Activated CD4-positive, alpha-beta memory T cell treated with anti-CD3 and anti-CD28 coated beads, Interleukin-2, amount 10 ng/mL, durations not matched to agents 7 days and 5 days (primary cell): ENCODE data around the gene FAM81A. TPM values are rescaled to one million over a fixed set of nuclear protein-coding genes. Genes with fewer than 3 reads are reported as not detected.

Experiments used
- CTCF ChIA-PET: fragments of 350-600 bp; sonication (Branson Sonifier 250); formaldehyde crosslinking; loops from one replicate; lab custom pipeline; 2021; ENCODE audit warnings: antibody characterized with exemption, inconsistent platforms; lab: Charles Lee
- POLR2A ChIA-PET: fragments of 350-600 bp; sonication (Branson Sonifier 250); formaldehyde crosslinking; loops from one replicate; lab custom pipeline; 2021; ENCODE audit warnings: antibody characterized with exemption; lab: Charles Lee
- DNase-seq: peaks from one replicate; pipeline ENCODE4 v3.0.0-alpha.2; 2020
- H3K27ac Mint-ChIP-seq: one replicate; pipeline ENCODE4 v1.8.0; 2021; ENCODE audit warnings: mild to moderate bottlenecking, mixed read lengths
- H3K27me3 Mint-ChIP-seq: one replicate; pipeline ENCODE4 v1.8.0; 2021; ENCODE audit warnings: mixed read lengths
- H3K36me3 Mint-ChIP-seq: one replicate; pipeline ENCODE4 v1.8.0; 2021; ENCODE audit warnings: low read depth, mixed read lengths
- H3K4me1 Mint-ChIP-seq: one replicate; pipeline ENCODE4 v1.8.0; 2021; ENCODE audit warnings: mixed read lengths
- H3K4me3 Mint-ChIP-seq: one replicate; pipeline ENCODE4 v1.8.0; 2021; ENCODE audit warnings: mild to moderate bottlenecking, mixed read lengths
- H3K9me3 Mint-ChIP-seq: one replicate; pipeline ENCODE4 v1.8.0; 2021; ENCODE audit warnings: mixed read lengths
- total RNA-seq, 2 experiments: library from RNA; stranded (reverse); gene quantifications; one replicate each; pipeline ENCODE4 v1.2.3, GENCODE V29; 2021

Gene FAM81A
- total RNA-seq, 2 experiments from 2014 or later, result 0.08 to 0.50 TPM

- Mint-ChIP-seq H3K27me3 (peaks cover 12% of the 10 kb centered on the region), H3K4me1 (peaks cover 5% of the 10 kb centered on the region), H3K4me3 (no peak overlapping the region), H3K27ac (no peak overlapping the region), H3K9me3 (no peaks in the 10 kb centered on the region), H3K36me3 (no peaks in the 10 kb centered on the region)
- CTCF ChIA-PET, result interaction anchor here (1.1 to 1.6 kb wide), 2 partner anchors 9 to 85 kb away, joined by 4 read pairs; no protein-coding TSS in a partner anchor
- POLR2A ChIA-PET, result no interaction called here
- no peak for DNase-seq
Measured at GRCh38 chr15:59537403-59537802, 99.4 kb downstream of the FAM81A start.

DNA sequence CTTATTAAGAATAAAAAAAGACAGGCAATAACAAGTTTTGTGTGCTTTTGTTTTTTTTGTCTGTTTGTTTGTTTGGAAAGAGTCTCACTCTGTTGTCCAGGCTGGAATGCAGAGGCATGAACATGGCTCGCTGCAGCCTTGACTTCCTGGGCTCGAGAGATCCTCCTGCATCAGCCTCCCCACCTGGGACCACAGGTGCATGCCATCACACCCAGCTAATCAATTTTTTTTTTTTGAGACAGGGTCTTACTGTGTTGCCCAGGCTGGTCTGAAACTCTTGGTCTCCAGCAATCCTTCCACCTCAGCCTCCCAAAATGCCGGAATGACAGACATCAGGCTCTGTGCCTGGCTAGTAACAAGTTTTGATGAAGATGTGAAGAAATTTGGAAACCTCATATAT is 100.5 kb downstream of the FAM81A start:
- no peak for DNase-seq
- Mint-ChIP-seq H3K4me1 (peaks cover 9% of the 10 kb centered on the region), H3K36me3 (no peaks in the 10 kb centered on the region), H3K27ac (no peak overlapping the region), H3K27me3 (peaks cover 10% of the 10 kb centered on the region), H3K9me3 (no peaks in the 10 kb centered on the region), H3K4me3 (no peak overlapping the region)
- POLR2A ChIA-PET, result no interaction called here
- CTCF ChIA-PET, result interaction anchor here (0.9 kb wide), 1 partner anchor 83 kb away, joined by 4 read pairs; no protein-coding TSS in a partner anchor

DNA sequence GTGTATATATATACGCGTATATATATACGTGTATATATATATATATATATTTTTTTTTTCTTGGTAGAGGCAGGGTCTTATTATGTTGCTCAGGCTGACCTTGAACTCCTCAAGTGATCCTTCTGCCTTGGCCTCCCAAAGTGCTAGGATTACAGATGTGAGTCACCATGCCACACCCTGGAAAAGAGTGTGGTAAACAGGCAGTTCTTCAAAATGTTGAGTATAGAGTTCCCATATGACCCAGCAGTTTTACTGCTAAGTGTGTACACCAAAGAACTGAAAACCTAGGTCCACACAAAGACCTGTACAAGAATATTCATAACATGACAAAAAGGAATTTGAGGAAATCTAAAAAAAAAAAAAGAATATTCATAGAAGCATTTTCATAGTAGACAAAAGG is 101.8 kb downstream of the FAM81A start:
- H3K4me3 Mint-ChIP-seq, result no peak overlapping the region
- H3K27me3 Mint-ChIP-seq, result peaks cover 9% of the 10 kb centered on the region
- H3K36me3 Mint-ChIP-seq, result no peaks in the 10 kb centered on the region
- CTCF ChIA-PET, result no interaction called here
- H3K9me3 Mint-ChIP-seq, result no peaks in the 10 kb centered on the region
- peaks cover 18% of the 10 kb centered on the region for H3K4me1 Mint-ChIP-seq
- DNase-seq, result no peak
- H3K27ac Mint-ChIP-seq, result no peak overlapping the region
- POLR2A ChIA-PET, result no interaction called here

- H3K27ac Mint-ChIP-seq, result no peak overlapping the region
- DNase-seq, result no peak
- CTCF ChIA-PET, result no interaction called here
Measured at GRCh38 chr15:59540654-59541053, 102.7 kb downstream of the FAM81A start.

GRCh38 chr15:59541750-59542149 is 103.8 kb downstream of the FAM81A start:
- CTCF ChIA-PET, result interaction anchor here (2.5 to 2.6 kb wide), 2 partner anchors 9 to 13 kb away, joined by 11 read pairs; no protein-coding TSS in a partner anchor
- Mint-ChIP-seq H3K4me1 (peaks cover 20% of the 10 kb centered on the region), H3K27ac (no peak overlapping the region), H3K4me3 (no peak overlapping the region), H3K9me3 (no peaks in the 10 kb centered on the region), H3K36me3 (no peaks in the 10 kb centered on the region), H3K27me3 (peaks cover 3% of the 10 kb centered on the region)
- POLR2A ChIA-PET, result no interaction called here
- DNase-seq, result no peak

More at GRCh38 chr15:59540654-59541053, 102.7 kb downstream of the FAM81A start:
- Mint-ChIP-seq H3K36me3 (no peaks in the 10 kb centered on the region), H3K4me1 (peaks cover 20% of the 10 kb centered on the region), H3K9me3 (no peaks in the 10 kb centered on the region), H3K27me3 (peaks cover 5% of the 10 kb centered on the region), H3K4me3 (no peak overlapping the region)
- POLR2A ChIA-PET, result no interaction called here

- Mint-ChIP-seq H3K27me3 (peaks cover 11% of the 10 kb centered on the region), H3K27ac (peak overlapping the region; percentile 62), H3K36me3 (no peaks in the 10 kb centered on the region), H3K4me1 (peaks cover 20% of the 10 kb centered on the region), H3K9me3 (no peaks in the 10 kb centered on the region), H3K4me3 (peak overlapping the region; percentile 39)
- DNase-seq, result no peak
- POLR2A ChIA-PET, result interaction anchor here (0.9 kb wide), 1 partner anchor 628 kb away, joined by 3 read pairs; no protein-coding TSS in a partner anchor
- CTCF ChIA-PET, result interaction anchor here (0.6 to 2.6 kb wide), 3 partner anchors 11 to 759 kb away, joined by 3 to 11 read pairs (median 11); no protein-coding TSS in a partner anchor
Measured at GRCh38 chr15:59543721-59544547, 105.9 kb downstream of the FAM81A start.

- Mint-ChIP-seq H3K36me3 (no peaks in the 10 kb centered on the region), H3K4me1 (peaks cover 18% of the 10 kb centered on the region), H3K9me3 (no peaks in the 10 kb centered on the region), H3K27ac (no peak overlapping the region), H3K4me3 (no peak overlapping the region), H3K27me3 (peaks cover 11% of the 10 kb centered on the region)
- DNase-seq, result no peak
- ChIA-PET POLR2A (no interaction called here), CTCF (no interaction called here)
Measured at GRCh38 chr15:59545573-59545972, 107.6 kb downstream of the FAM81A start.

- DNase-seq, result no peak
- ChIA-PET POLR2A (no interaction called here), CTCF (no interaction called here)
- H3K27me3 Mint-ChIP-seq, result peaks cover 11% of the 10 kb centered on the region
- H3K4me3 Mint-ChIP-seq, result no peak overlapping the region
- no peaks in the 10 kb centered on the region for H3K9me3 Mint-ChIP-seq
- H3K4me1 Mint-ChIP-seq, result peaks cover 9% of the 10 kb centered on the region
- H3K27ac Mint-ChIP-seq, result no peak overlapping the region
- no peaks in the 10 kb centered on the region for H3K36me3 Mint-ChIP-seq
Measured at GRCh38 chr15:59548501-59549226, 110.7 kb downstream of the FAM81A start.

DNA sequence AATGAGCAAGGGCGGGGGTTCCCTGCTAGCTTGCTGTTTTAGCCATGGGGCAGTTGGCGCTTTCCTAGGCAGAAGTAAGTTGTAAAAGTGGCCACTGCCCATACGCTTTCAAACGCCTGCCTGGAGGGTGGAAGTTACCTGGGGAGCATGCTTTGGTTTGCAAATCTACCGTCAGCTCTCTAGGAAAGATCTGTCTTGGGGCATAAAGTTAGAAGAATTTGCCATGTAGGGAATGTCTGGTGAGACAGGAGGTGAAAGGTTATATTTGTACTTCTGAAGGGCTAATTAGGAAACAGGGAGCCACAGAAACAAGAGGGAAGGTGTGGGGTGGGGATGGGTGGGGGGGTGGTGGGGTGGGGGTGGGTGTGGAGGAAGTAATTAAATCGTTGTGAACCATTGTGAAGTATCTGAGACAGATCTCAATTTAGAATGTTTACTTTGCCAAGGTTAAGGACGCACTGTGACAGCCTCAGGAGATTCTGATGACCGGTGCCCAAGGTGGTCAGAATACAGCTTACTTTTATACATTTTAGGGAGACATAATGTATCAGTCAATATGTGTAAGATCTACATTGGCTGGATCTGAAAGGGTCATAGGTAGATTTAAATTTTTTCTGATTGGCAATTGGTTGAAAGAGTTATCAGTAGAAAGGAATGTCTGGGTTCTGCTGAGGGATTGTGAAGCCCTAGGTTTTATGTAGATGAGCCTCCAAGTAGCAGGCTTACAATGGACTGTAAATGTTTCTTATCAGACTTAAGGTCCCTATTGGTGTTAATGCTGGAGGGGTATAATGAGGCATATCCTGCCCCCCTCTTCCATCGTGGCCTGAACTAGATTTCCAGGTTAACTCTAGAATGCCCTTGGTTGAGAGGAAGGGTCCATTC is 111.6 kb downstream of the FAM81A start:
- Mint-ChIP-seq H3K9me3 (no peaks in the 10 kb centered on the region), H3K4me1 (peaks cover 2% of the 10 kb centered on the region), H3K27ac (no peak overlapping the region), H3K27me3 (peaks cover 11% of the 10 kb centered on the region), H3K4me3 (no peak overlapping the region), H3K36me3 (no peaks in the 10 kb centered on the region)
- POLR2A ChIA-PET, result no interaction called here
- DNase-seq, result no peak
- CTCF ChIA-PET, result no interaction called here

- Mint-ChIP-seq H3K4me1 (no peaks in the 10 kb centered on the region), H3K4me3 (no peak overlapping the region), H3K36me3 (no peaks in the 10 kb centered on the region), H3K27ac (no peak overlapping the region), H3K27me3 (peaks cover 13% of the 10 kb centered on the region), H3K9me3 (no peaks in the 10 kb centered on the region)
- POLR2A ChIA-PET, result no interaction called here
- DNase-seq, result no peak
- CTCF ChIA-PET, result interaction anchor here (1.8 kb wide), 1 partner anchor 18 kb away, joined by 5 read pairs; no protein-coding TSS in a partner anchor
Measured at GRCh38 chr15:59550530-59550929, 112.5 kb downstream of the FAM81A start.

DNA sequence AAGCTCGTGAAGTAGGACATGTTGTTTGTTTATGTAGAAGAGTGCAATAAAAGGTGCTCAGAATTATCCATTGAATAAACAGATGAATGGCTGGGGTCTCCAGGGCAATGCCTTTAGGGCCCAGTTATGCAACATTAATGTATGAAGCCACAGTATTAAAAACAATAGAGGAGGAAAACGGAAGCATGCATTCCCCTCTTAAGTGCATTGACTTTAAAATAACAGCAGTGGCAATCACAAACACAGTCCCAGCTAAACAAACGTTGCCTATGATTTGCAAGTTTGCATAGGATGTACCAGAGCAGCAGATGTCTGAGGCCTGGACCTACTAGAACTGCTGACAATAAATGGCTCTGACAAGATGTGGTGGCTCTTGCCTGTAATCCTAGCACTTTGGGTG is 113.0 kb downstream of the FAM81A start:
- CTCF ChIA-PET, result interaction anchor here (1.8 kb wide), 1 partner anchor 18 kb away, joined by 5 read pairs; no protein-coding TSS in a partner anchor
- Mint-ChIP-seq H3K36me3 (no peaks in the 10 kb centered on the region), H3K27ac (no peak overlapping the region), H3K4me1 (no peaks in the 10 kb centered on the region), H3K9me3 (no peaks in the 10 kb centered on the region), H3K27me3 (peaks cover 14% of the 10 kb centered on the region), H3K4me3 (no peak overlapping the region)
- DNase-seq, result no peak
- POLR2A ChIA-PET, result no interaction called here
